Stomach (tissue), 4 donors: Measurements from ENCODE around the gene RASSF6.

ENCODE experiments used
- POLR2A ChIP-seq, 4 donors: fragments of 450-650 bp; IDR thresholded peaks; one replicate each; pipeline ENCODE4 v1.6.1; 2016; ENCODE audit warnings: antibody characterized with exemption in 4 of 4, control low read depth in 2 of 4, mild to moderate bottlenecking in 1 of 4, moderate library complexity in 1 of 4
- POLR2AphosphoS5 ChIP-seq, 3 donors: sonication (generic); formaldehyde crosslinking; IDR thresholded peaks; one replicate each; pipeline ENCODE4 v1.6.1; 2016; ENCODE audit warnings: antibody characterized with exemption in 3 of 3
- TF ChIP-seq, protein P1 (sequence below), 7 experiments: fragments of 450-650 bp in 4 of 7; fragments of 200-600 bp in 3 of 7; sonication (generic) in 3 of 7; IDR thresholded peaks; one replicate each; pipeline ENCODE4 v1.5.1; 2016 to 2019; ENCODE audit warnings: antibody characterized with exemption in 7 of 7, control low read depth in 2 of 7, mild to moderate bottlenecking in 1 of 7

DNA sequence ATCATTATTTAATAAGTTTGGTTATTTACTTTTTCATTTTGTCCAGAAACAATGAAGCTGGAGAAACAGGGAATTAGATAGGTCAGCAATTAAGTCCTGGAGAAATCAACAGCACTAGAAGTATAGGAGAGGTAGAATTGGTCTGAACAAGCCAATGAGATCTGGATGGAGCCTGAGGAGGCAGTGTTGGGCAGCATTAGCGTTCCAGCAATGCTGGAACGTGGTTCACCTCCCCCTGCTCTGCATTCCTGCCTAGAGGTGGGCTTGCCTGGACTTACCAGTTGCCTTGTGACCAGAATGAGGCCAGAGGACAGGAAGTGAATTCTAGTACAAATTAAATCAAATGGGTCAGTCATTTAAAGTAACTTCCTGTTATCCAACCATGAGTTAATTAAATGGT lies 4.6 kb downstream of the RASSF6 start:
- TF ChIP-seq, protein P1, sequence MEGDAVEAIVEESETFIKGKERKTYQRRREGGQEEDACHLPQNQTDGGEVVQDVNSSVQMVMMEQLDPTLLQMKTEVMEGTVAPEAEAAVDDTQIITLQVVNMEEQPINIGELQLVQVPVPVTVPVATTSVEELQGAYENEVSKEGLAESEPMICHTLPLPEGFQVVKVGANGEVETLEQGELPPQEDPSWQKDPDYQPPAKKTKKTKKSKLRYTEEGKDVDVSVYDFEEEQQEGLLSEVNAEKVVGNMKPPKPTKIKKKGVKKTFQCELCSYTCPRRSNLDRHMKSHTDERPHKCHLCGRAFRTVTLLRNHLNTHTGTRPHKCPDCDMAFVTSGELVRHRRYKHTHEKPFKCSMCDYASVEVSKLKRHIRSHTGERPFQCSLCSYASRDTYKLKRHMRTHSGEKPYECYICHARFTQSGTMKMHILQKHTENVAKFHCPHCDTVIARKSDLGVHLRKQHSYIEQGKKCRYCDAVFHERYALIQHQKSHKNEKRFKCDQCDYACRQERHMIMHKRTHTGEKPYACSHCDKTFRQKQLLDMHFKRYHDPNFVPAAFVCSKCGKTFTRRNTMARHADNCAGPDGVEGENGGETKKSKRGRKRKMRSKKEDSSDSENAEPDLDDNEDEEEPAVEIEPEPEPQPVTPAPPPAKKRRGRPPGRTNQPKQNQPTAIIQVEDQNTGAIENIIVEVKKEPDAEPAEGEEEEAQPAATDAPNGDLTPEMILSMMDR (IDR thresholded peaks at IDR 0.05), result no peak
- TF ChIP-seq POLR2A (IDR thresholded peaks at IDR 0.05), result no peak
- TF ChIP-seq POLR2AphosphoS5 (IDR thresholded peaks at IDR 0.05), result no peak
